Esophagus squamous epithelium (tissue), 4 donors: ENCODE data around the gene TBXT.

ENCODE experiments used
- POLR2A ChIP-seq, 4 donors: fragments of 450-650 bp; IDR thresholded peaks; one replicate each; pipeline ENCODE4 v1.6.1; 2017; ENCODE audit warnings: antibody characterized with exemption in 4 of 4, mild to moderate bottlenecking in 4 of 4, moderate library complexity in 3 of 4
- TF ChIP-seq, protein P1 (sequence below), 6 experiments: fragments of 450-650 bp in 4 of 6; fragments of 200-600 bp in 2 of 6; sonication (generic) in 2 of 6; IDR thresholded peaks; one replicate each; pipeline ENCODE4 v1.5.1; 2016 to 2019; ENCODE audit warnings: antibody characterized with exemption in 6 of 6, mild to moderate bottlenecking in 4 of 6, moderate library complexity in 4 of 6

DNA sequence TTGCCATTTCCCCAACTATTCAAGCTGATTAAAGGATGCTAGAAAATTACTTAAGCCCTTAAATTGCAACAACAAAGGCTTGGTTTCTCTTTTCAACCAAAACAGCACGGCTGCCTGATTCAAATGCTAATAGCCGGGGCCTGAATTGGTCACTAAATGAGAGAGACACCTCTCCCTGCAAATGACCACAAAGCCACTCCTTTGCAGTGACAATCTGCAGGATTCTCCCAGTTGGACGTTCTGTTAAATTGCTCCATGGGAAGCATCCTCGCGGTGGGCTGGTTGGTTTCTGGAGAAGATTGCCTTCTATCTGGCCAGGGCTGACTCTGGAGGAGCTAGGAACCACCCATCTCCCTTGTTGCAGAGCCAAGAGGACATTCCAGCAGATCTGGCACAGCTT is 29.7 kb upstream of the TBXT start:
- TF ChIP-seq, protein P1, sequence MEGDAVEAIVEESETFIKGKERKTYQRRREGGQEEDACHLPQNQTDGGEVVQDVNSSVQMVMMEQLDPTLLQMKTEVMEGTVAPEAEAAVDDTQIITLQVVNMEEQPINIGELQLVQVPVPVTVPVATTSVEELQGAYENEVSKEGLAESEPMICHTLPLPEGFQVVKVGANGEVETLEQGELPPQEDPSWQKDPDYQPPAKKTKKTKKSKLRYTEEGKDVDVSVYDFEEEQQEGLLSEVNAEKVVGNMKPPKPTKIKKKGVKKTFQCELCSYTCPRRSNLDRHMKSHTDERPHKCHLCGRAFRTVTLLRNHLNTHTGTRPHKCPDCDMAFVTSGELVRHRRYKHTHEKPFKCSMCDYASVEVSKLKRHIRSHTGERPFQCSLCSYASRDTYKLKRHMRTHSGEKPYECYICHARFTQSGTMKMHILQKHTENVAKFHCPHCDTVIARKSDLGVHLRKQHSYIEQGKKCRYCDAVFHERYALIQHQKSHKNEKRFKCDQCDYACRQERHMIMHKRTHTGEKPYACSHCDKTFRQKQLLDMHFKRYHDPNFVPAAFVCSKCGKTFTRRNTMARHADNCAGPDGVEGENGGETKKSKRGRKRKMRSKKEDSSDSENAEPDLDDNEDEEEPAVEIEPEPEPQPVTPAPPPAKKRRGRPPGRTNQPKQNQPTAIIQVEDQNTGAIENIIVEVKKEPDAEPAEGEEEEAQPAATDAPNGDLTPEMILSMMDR (IDR thresholded peaks at IDR 0.05) = no peak
- TF ChIP-seq POLR2A (IDR thresholded peaks at IDR 0.05) = no peak
